K562 (cell line): ENCODE measurements around the gene CDRT15. TPM values are rescaled to one million over a fixed set of nuclear protein-coding genes. Genes with fewer than 3 reads are reported as not detected.

ENCODE experiments used
- ATAC-seq: fragments of 200-7000 bp; cut with Tn5 transposase; 3 replicates; pipeline ENCODE4 v1.9.1; 2020; ENCODE audit warnings: moderate library complexity
- BruUV-seq: library from RNA; stranded (reverse); fragments of 400-500 nt; replicated peaks from 2 replicates; lab custom pipeline; 2021; lab: Mats Ljungman, UMichigan
- CTCF ChIA-PET: fragments of 300-600 bp; formaldehyde crosslinking; extraction: SDS; loops from one replicate; lab custom pipeline; 2021; ENCODE audit warnings: low intra/inter-chr PET ratio; lab: Yijun Ruan, JAX
- POLR2A ChIA-PET: fragments of 300-600, 350-650 bp; sonication (Branson Sonifier 250); formaldehyde crosslinking; extraction: SDS; loops from one replicate; lab custom pipeline; 2021; ENCODE audit warnings: antibody characterized with exemption, inconsistent platforms; lab: Yijun Ruan, JAX
- DNase-seq, 4 experiments: peaks; one replicate each; pipeline versions ENCODE4 v3.0.0 to v3.0.0-alpha.2; 2011 to 2018; ENCODE audit warnings: low spot score in 3 of 4, mixed read lengths in 3 of 4; ENCODE audit errors: extremely low read depth in 1 of 4
- FAIRE-seq: peaks from 2 replicates; lab custom pipeline; 2011; peaks lifted over from hg19 to GRCh38; lab: Jason Lieb, UNC
- H2AFZ ChIP-seq: 2 replicates; pipeline ENCODE4 v1.6.0; 2011; ENCODE audit warnings: low read depth, low read length, control low read depth, inconsistent platforms
- H3K27ac ChIP-seq: fragments of 200-600 bp; 3 replicates; pipeline ENCODE4 v1.8.0; 2011; ENCODE audit warnings: low read depth, mild to moderate bottlenecking, control low read depth, inconsistent platforms, low read length, moderate library complexity, mixed read lengths; ENCODE audit errors: extremely low read depth
- H3K27me3 ChIP-seq, 2 experiments: fragments of 300-600 bp in 1 of 2; 2 replicates in 1 of 2; 3 replicates in 1 of 2; pipeline versions ENCODE4 v1.6.0 to v1.8.0; 2011; ENCODE audit warnings: inconsistent platforms in 2 of 2, low read length in 2 of 2, mild to moderate bottlenecking in 1 of 2, mixed read lengths in 1 of 2, moderate library complexity in 1 of 2; ENCODE audit not compliant: control insufficient read depth in 2 of 2, insufficient read depth in 2 of 2
- H3K36me3 ChIP-seq: fragments of 300-600 bp; 3 replicates; pipeline ENCODE4 v1.8.0; 2011; ENCODE audit warnings: mild to moderate bottlenecking, low read length, inconsistent platforms; ENCODE audit not compliant: control insufficient read depth, insufficient read depth
- H3K4me1 ChIP-seq, 2 experiments: fragments of 200-600 bp in 1 of 2; replicated peaks in 1 of 2; 2 replicates in 1 of 2; 3 replicates in 1 of 2; pipeline versions ENCODE4 v1.5.1 to v1.8.0; 2011; ENCODE audit warnings: inconsistent platforms in 2 of 2, low read length in 2 of 2, mild to moderate bottlenecking in 1 of 2, mixed read lengths in 1 of 2, moderate library complexity in 1 of 2; ENCODE audit not compliant: control insufficient read depth in 2 of 2, insufficient read depth in 2 of 2
- H3K4me2 ChIP-seq: 2 replicates; pipeline ENCODE4 v1.6.1; 2011; ENCODE audit warnings: low read length, control low read depth, inconsistent platforms, mixed read lengths; ENCODE audit not compliant: insufficient read depth
- H3K4me3 ChIP-seq: fragments of 200-600 bp; sonication (generic), shearing (Covaris generic); 2 replicates; pipeline ENCODE4 v1.5.1; 2016; ENCODE audit warnings: control low read depth, inconsistent platforms
- H3K79me2 ChIP-seq: fragments of 200-600 bp; 3 replicates; pipeline ENCODE4 v1.8.0; 2011; ENCODE audit warnings: low read length, inconsistent platforms; ENCODE audit not compliant: control insufficient read depth, insufficient read depth
- H3K9ac ChIP-seq, 2 experiments: 2 replicates each; pipeline versions ENCODE4 v1.6.0 to v1.6.1; 2011; ENCODE audit warnings: low read depth in 2 of 2, low read length in 2 of 2, control low read depth in 1 of 2, inconsistent platforms in 1 of 2, mild to moderate bottlenecking in 1 of 2, mixed read lengths in 1 of 2; ENCODE audit not compliant: insufficient read depth in 1 of 2
- H3K9me1 ChIP-seq: one replicate; pipeline ENCODE4 v1.6.0; 2011; ENCODE audit warnings: inconsistent platforms, mild to moderate bottlenecking, low read length, moderate library complexity; ENCODE audit not compliant: control insufficient read depth, insufficient read depth
- H3K9me3 ChIP-seq: replicated peaks from 2 replicates; pipeline ENCODE4 v1.5.1; 2011; ENCODE audit warnings: low read depth, low read length, inconsistent platforms; ENCODE audit not compliant: control insufficient read depth, insufficient read depth
- H4K20me1 ChIP-seq: replicated peaks from 2 replicates; pipeline ENCODE4 v1.6.1; 2011; ENCODE audit warnings: low read length, inconsistent platforms, mixed read lengths; ENCODE audit not compliant: control insufficient read depth, insufficient read depth
- KDM1A ChIP-seq, 2 experiments: fragments of 450-650 bp; IDR thresholded peaks; 2 replicates each; pipeline ENCODE4 v1.6.1; 2016; ENCODE audit warnings: mild to moderate bottlenecking in 2 of 2
- RCOR1 ChIP-seq, 2 experiments: IDR thresholded peaks; 2 replicates each; pipeline ENCODE4 v1.6.1; 2012; ENCODE audit warnings: low read depth in 2 of 2, low read length in 2 of 2, borderline replicate concordance in 1 of 2, improper control_type of control experiment in 1 of 2
- ZNF133 ChIP-seq: fragments of 250-450 bp; sonication (Bioruptor Pico); IDR thresholded peaks from 2 replicates; pipeline ENCODE4 v1.4.0; 2020; ENCODE audit warnings: mild to moderate bottlenecking
- WGBS: fragments of 100-300 bp; shearing (Covaris generic); methylation state at CpG from one replicate; pipeline ENCODE4 v1.1.6; 2016; ENCODE audit warnings: low coverage, mixed read lengths; ENCODE audit not compliant: insufficient coverage; ENCODE audit errors: missing lambda C conversion rate; 5-methylcytosine and 5-hydroxymethylcytosine counted together
- in situ Hi-C: fragments of 300-500 bp; cut with MboI; formaldehyde crosslinking; loops from 4 replicates; pipeline ENCODE4 v1.15.0; 2018; ENCODE audit warnings: inconsistent platforms, mixed read lengths
- intact Hi-C: fragments of 100-400 bp; cut with micrococcal nuclease; formaldehyde crosslinking; loops from 2 replicates; pipeline ENCODE4 v1.14.2; 2022
- polyA plus RNA-seq, 8 experiments: library from polyadenylated mRNA; depleted of rRNA in 4 of 8; stranded (reverse) in 5 of 8; unstranded in 3 of 8; fragments of >200 nt; fragmentation: Nextera tagmentation in 2 of 8; fragmentation: Illumina TruSeq in 1 of 8; extraction: Ambion mirVana in 2 of 8; extraction: Trizol in 1 of 8; gene quantifications; 2 replicates each; pipeline versions ENCODE4 v1.2.1 to v1.2.3, GENCODE V29; 2011 to 2014; ENCODE audit warnings: inconsistent platforms in 1 of 8, missing spikeins in 1 of 8
- total RNA-seq, 7 experiments: library from RNA; depleted of rRNA in 6 of 7; stranded (reverse); fragments of >200 nt in 6 of 7; fragmentation: Illumina TruSeq in 2 of 7; extraction: Trizol in 2 of 7; gene quantifications; 2 replicates each; pipeline versions ENCODE4 v1.2.1 to v1.2.3, GENCODE V29; 2011 to 2021; ENCODE audit warnings: low replicate concordance in 1 of 7
- TF ChIP-seq, protein P1 (sequence below): fragments of 250-450 bp; sonication (Bioruptor Pico); IDR thresholded peaks from 2 replicates; pipeline ENCODE4 v1.9.0; 2021; ENCODE audit warnings: mild to moderate bottlenecking, inconsistent platforms

Gene CDRT15
- total and polyA plus RNA-seq, 9 of the 15 experiments (the other 6 are each of a cell fraction or from before 2014, with no cell fraction given): not detected

GRCh38 chr17:14201021-14201987, 35.4 kb downstream of the CDRT15 start:
- in situ Hi-C loops (no loop called here), intact Hi-C loops (no loop called here)
- whole genome bisulfite sequencing: 63% methylated on average over 9 of the region's 10 CpGs
- H3K27me3 ChIP-seq: no peaks in the 10 kb centered on the region
- ChIA-PET POLR2A (no interaction called here), CTCF (no interaction called here)
- no peak overlapping the region for H3K9ac ChIP-seq
- H3K79me2 ChIP-seq: no peaks in the 10 kb centered on the region
- TF ChIP-seq KDM1A (IDR thresholded peaks at IDR 0.05): peak; percentile 35 to 48; a peak in 1 of 4 replicates
- peak in 1 of 2 experiments; percentile 54; a peak in 1 of 4 replicates for TF ChIP-seq RCOR1 (IDR thresholded peaks at IDR 0.05; ENCODE audit: borderline replicate concordance in 1 of 2, low read depth in 2 of 2, low read length in 2 of 2)
- TF ChIP-seq ZNF133 (CRISPR knock-in tag): no peak
- TF ChIP-seq, protein P1, sequence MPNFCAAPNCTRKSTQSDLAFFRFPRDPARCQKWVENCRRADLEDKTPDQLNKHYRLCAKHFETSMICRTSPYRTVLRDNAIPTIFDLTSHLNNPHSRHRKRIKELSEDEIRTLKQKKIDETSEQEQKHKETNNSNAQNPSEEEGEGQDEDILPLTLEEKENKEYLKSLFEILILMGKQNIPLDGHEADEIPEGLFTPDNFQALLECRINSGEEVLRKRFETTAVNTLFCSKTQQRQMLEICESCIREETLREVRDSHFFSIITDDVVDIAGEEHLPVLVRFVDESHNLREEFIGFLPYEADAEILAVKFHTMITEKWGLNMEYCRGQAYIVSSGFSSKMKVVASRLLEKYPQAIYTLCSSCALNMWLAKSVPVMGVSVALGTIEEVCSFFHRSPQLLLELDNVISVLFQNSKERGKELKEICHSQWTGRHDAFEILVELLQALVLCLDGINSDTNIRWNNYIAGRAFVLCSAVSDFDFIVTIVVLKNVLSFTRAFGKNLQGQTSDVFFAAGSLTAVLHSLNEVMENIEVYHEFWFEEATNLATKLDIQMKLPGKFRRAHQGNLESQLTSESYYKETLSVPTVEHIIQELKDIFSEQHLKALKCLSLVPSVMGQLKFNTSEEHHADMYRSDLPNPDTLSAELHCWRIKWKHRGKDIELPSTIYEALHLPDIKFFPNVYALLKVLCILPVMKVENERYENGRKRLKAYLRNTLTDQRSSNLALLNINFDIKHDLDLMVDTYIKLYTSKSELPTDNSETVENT (CRISPR knock-in tag): no peak
- BruUV-seq: no TSS peak
- H3K4me3 ChIP-seq: no peak overlapping the region
- FAIRE-seq: no peak
- H3K4me2 ChIP-seq: no peak overlapping the region
- H3K9me3 ChIP-seq: no peaks in the 10 kb centered on the region
- H3K36me3 ChIP-seq: 0 out of 3 replicates have a peak, but pooled peaks cover 10% of the 10 kb centered on the region
- no peak for DNase-seq
- H3K27ac ChIP-seq: no peak overlapping the region
- H2AFZ ChIP-seq: no peak overlapping the region
- peaks cover 4 to 12% of the 10 kb centered on the region in 2 experiments; a peak in 3 of 5 replicates for H3K4me1 ChIP-seq
- no peak for ATAC-seq
- no peaks in the 10 kb centered on the region for H3K9me1 ChIP-seq
- H4K20me1 ChIP-seq: peaks cover 12% of the 10 kb centered on the region; the same call in 1 of the 2 replicates
